ENCODE results near the gene CBLL1.

DNA sequence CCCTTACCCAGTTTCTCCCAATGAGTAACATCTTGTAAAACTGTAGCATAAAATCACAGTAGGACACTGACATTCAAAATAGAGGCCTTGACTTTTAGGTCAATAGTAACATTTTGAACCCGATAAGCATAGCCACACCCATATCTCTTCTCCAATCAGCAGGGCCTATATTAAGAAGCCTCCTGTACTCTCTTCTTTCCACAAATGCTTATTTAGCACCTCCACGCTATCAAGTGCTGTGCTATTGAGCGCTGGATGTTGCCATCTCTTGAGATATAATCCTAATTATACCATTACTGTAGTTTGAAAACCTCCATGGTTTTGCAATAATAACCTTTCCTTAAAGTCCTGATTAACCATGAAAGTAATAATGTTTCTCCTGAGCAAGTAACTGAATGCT is 40.1 kb upstream of the CBLL1 start:
- no peak for TF ChIP-seq IRF2 (CRISPR knock-in tag; IDR thresholded peaks at IDR 0.05; ENCODE audit: borderline replicate concordance, low read depth)
- TF ChIP-seq NR1H2 (CRISPR knock-in tag; IDR thresholded peaks at IDR 0.05) = no peak
- TF ChIP-seq, protein P1, sequence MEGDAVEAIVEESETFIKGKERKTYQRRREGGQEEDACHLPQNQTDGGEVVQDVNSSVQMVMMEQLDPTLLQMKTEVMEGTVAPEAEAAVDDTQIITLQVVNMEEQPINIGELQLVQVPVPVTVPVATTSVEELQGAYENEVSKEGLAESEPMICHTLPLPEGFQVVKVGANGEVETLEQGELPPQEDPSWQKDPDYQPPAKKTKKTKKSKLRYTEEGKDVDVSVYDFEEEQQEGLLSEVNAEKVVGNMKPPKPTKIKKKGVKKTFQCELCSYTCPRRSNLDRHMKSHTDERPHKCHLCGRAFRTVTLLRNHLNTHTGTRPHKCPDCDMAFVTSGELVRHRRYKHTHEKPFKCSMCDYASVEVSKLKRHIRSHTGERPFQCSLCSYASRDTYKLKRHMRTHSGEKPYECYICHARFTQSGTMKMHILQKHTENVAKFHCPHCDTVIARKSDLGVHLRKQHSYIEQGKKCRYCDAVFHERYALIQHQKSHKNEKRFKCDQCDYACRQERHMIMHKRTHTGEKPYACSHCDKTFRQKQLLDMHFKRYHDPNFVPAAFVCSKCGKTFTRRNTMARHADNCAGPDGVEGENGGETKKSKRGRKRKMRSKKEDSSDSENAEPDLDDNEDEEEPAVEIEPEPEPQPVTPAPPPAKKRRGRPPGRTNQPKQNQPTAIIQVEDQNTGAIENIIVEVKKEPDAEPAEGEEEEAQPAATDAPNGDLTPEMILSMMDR (IDR thresholded peaks at IDR 0.05) = no peak

Measured in WTC11 (cell line).